PC-3 (cell line): ENCODE results near the gene RCSD1.

Experiments
- CTCF ChIP-seq: fragments of 300-600 bp; sonication (generic); conservative IDR thresholded peaks from 2 replicates; pipeline ENCODE4 v1.5.1; 2017; ENCODE audit warnings: antibody characterized with exemption, low read depth, mild to moderate bottlenecking, low read length
- EZH2phosphoT487 ChIP-seq: fragments of 300-600 bp; sonication (generic); IDR thresholded peaks from 2 replicates; pipeline ENCODE4 v1.6.1; 2018; ENCODE audit warnings: mild to moderate bottlenecking, antibody characterized with exemption, low read length, borderline replicate concordance

GRCh38 chr1:167635156-167635648, 5.2 kb downstream of the RCSD1 start:
- TF ChIP-seq CTCF = no peak
- TF ChIP-seq EZH2phosphoT487 = no peak
